GM21390 (cell line): ENCODE data around the gene SYNE2.
"Not testable (repeated sequence)": the region's sequence is repeated elsewhere in the genome, so short reads cannot be mapped to it uniquely, and the experiment has no call there.

Experiments used
- ATAC-seq: cut with Tn5 transposase; IDR thresholded peaks from one replicate; pipeline ENCODE4 v1.9.1; 2021; ENCODE audit not compliant: unreplicated experiment

SYNE2 gene

DNA sequence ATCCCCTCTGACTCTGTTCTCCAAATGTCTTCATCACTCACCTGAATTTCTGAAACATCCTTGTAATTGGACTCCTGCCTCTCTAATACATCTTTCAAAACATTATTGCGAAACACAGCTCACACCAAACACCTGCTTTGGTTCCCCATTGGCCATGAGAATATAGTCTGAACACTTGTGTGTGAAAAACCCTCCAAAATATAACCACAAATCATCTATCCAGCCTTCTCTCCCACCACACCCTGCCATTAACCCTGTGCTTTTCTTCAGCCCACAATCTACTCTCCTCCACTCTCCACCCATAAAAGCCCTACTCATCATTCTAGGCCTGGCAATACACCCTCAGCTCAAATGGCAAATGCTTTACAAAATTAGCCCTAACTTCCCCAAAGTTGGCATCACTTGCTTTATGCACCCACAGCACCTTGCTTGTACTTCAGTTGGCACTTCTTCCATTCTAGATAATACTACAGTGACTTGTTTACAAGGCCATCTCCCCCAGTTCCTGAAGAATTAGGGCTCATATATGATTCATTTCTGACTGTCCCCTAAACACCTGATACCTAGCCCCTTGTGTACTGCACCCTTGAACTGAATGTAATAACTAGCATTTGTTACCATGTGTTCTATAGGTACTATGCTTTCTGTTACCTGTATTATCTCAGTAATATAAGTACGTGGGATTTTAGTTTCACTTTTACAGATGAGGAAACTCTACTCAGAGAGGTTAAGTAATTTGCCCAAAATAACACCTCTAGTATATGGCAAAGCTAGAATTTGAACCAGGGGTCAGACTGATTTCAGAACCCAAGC, 17.3 kb downstream of the SYNE2 start:
- ATAC-seq = peak; percentile 56

DNA sequence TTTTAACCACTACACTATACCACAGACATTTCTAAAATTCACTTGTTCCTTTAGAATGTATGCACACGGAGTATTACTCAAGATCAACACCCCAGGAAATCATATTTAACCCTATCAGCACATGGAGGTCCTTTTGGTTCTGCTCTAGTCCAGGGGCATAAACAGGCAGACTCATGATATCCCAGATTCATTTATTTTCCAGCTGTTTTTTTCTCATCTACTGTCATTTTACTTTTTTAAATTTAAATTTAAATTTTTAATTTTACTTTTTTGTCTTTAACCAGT, 17.9 kb downstream of the SYNE2 start:
- ATAC-seq = not testable (repeated sequence)

DNA sequence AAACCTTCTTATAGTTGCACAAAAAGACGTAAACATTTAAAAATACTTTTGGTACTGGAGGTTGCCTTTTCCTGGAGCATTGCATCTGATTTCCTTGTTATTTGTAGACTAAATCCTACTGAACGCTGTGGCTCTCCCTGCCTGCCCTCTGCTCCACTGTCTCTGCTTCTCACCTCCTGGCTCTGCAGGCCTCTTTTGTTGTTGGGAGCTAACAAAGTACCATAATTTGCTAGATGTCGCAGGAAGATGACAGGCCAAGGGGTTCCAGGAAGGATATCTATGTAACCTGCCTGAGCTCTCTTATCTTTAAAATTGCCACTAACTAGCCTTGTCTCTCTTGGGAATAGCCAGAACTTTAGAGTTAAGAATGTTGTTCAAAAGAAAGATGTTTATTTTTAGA, 21.4 kb downstream of the SYNE2 start:
- no peak for ATAC-seq

DNA sequence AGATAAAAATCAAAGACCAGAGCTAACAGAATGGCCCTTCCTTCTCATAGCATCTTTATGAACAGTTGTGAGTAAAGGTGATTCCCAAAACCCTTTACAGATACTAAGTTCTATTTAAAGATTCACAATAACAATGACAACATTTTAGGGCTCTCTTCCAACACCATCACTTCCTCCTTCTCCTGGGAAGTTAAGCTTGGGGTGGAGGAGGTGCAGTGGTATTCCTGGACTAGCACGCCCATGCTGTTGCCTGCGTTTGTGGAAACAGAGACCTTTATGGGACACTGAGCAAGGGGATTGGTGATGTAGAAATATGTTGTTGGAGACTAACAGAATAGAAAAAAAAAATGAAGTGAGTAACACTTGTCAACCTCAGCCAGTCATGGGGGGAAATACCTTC, 22.5 kb downstream of the SYNE2 start:
- ATAC-seq = no peak

DNA sequence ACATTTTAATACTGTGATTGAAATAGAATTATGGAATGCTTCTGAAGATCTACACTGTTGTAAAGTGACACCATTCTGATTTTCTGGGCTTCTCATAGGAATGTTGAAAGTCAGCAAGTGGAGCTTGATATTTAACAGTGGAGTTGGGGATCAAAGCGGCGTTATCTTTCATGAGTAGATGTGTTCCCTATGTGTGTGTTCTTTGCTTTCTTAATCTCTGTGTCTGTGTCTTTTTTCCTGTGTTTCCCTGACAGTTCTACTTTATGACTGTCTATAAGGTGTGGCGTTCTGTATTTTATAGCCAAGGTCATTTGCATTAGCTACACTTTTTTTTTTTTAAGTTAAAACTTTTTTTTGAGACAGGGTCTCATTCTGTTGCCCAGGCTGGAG, 24.7 kb downstream of the SYNE2 start:
- no peak for ATAC-seq

DNA sequence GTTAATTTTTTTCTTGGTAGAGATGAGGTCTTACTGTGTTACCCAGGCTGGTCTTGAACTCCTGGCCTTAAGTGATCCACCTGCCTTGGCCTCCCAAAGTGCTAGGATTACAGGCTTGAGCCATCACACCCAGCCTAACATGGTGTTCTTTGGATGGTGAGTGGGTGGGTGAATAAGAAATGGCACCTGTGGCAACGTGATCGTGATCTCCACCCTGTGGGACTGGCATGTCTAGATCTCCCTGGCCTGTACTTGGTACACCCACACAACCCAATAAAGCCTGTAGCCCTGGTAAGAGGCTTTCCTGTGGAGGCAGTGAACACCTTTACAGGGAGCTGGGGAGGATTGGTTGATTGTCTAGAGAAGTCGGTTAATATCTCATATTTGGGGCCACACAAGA, 25.2 kb downstream of the SYNE2 start:
- ATAC-seq = no peak

DNA sequence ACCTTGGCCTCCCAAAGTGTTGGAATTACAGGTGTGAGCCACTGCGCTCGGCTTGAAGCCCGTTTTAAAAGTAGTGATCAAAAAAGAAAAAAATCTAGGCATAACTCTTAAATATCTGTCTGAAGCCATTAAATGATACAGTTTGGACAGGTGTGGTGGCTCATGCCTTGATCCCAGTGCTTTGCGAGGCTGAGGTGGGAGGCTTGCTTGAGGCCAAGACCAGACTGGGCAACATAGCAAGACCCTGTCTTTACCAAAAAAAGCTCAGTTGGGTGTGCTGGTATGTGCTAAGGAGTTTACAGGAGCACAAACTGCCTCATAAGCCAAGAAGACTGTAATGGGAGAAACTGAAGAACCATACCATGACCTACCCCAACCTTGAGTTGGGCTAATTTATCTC, 26.0 kb downstream of the SYNE2 start:
- ATAC-seq = no peak

DNA sequence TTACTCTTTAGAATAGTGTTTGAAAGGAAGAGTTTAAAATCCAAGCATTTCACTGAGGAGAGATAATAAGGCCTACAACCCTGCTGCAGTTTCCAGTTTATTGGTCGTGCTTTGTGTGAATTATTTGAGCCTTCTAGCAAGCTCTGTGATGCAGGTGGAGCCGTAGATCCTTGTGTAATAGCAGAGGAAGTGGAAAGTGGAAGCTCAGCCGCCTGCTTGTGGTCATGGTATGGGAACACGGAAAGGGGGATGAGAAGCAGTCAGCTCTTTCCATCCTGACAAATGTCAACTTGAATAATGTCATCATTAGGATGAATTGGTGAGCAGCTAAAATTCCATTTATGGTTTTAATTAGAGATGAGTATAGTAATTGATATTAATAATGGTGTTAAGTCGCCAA, 29.1 kb downstream of the SYNE2 start:
- ATAC-seq = no peak

DNA sequence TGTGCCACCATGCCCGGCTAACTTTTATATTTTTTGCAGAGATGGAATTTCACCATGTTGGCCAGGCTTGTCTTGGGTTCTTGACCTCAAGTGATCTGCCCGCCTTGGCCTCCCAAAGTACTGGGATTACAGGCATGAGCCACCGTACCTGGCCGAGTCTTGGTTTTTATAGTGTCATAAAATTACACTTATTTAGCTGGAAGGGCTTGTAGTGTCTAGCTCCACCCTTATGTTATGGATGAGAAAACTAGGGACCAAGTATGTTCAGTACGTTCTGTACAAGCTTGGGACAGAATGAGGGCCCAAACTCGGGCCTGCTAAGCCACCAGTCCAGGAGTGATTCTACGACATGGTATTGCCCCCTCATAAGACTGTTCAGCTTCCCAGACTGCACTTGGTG, 35.1 kb downstream of the SYNE2 start:
- ATAC-seq = no peak

DNA sequence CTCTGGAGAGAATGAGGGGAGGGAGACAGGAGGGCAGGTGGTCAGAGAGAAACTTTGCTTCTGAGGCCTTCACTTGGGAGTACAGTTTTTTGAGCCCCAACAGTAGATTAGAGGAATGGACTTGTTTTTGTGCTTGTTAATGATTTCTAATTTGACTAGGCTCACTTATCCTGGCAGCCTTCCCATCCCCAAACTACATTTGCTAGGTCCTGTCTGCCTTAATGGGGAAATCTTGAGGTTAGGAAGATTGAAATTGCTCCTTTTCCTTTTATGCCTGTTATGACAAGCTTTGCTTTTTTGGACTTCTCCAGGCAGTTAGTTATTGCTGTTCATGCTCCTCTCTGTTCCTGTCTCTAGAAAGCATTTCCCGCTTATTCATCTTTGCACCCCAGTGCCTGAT, 37.7 kb downstream of the SYNE2 start:
- ATAC-seq = no peak

DNA sequence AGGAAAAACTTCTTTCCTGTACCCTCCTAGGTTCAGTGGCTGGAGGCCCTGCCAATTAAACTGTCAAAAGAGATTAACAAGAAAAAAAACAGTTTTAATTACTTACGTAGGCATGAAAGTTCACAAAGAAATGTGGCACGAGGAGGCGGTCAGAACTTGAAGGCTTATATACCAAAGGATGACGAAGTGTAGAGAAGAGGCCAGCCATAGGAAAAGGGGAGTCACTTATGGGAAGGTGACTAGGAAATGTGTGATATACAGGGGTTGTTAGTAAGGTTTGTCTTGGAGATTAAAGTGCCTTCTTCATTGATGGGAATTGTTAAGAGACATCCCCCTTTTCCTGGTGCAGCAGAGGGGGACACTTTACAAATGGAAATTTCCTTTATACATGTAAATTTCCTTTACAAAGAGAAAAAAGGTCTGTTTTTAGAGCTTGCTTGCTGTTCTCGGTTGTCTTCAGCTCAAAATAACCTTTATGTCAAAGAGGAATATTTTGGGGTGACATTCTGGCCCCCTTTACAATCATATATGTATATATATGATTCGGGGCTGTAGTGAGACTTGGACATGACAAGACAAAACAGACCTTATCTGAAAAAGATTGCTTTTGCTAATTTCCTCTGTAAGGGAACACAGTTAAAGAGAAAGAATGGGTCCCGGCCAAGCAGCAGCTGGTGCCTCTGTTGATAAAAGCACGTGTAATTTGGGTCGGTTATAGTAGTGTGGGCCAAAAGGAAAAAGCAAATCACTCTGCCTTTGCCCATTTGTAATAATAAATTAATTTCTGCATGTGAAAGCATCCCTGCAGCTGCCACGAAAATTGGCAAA, 38.6 kb downstream of the SYNE2 start:
- ATAC-seq = no peak

DNA sequence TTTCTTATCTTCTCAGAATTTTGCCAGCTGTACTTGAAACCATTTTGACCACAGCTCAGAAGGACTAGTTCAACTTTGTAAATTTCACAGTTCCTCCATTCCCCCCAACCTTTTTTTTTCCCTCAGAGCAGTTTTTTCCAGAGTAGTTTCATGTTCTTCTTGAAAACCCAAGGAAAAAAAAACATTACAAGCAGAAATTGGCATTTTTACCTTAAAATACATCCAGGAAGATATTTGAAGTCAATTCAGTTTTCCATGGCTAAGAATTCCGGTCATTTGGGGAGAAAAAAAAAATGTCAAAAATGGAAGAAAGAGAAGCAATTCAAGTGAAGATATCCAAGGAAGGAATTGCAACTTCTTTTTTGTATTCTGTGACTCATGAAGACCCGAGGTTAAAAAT, 39.5 kb downstream of the SYNE2 start:
- no peak for ATAC-seq

DNA sequence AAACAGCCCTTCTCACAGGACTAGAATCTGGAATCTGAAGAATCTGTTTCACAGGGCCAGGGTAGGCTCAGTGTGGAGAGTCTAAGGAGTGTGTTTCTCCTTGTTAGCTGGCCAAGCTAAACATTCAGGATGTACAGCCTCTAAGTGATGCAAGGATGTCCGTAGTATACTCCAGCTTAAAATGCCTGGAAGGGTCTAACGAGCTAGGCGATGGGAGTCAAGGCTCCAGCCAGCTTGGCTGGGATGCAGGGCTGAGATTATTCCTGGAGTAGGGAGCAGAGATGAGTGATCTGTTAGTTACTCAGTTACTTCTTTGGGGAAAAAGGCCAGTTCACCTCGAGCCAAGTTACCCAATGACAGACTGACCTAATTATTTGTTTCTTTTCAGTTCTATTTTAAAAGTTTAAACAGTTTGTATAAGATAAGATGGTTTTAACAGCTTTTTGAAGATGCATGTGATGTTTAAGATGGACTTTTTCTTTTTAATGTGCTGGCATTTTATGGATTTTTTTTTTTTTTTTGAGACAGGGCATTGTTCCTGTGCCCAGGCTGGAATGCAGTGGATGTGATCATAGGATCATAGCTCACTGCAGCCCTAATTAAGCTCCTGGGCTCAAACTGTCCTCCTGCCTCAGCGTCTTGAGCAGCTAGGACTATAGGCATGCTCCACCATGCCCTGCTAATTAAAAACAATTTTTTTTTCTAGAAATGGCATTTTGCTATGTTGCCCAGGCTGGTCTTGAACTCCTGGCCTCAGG, 41.1 kb downstream of the SYNE2 start:
- no peak for ATAC-seq

DNA sequence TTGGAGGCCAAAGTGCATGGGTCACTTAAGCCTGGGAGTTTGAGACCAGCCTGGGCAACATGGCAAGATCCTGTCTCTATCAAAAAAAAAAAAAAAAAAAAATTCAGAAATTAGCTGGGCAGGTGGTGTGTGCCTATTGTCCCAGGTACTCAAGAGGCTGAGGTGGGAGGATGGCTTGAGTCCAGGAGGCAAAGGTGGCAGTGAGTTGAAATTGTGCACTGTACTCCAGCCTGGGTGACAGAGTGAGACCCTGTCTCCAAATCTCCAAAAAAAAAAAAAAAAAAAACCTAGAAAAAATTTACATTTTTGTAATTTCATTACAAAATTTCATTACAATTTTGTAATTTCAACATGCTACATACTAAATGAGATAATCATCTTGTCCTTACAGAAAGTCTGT, 42.7 kb downstream of the SYNE2 start:
- ATAC-seq = no peak

DNA sequence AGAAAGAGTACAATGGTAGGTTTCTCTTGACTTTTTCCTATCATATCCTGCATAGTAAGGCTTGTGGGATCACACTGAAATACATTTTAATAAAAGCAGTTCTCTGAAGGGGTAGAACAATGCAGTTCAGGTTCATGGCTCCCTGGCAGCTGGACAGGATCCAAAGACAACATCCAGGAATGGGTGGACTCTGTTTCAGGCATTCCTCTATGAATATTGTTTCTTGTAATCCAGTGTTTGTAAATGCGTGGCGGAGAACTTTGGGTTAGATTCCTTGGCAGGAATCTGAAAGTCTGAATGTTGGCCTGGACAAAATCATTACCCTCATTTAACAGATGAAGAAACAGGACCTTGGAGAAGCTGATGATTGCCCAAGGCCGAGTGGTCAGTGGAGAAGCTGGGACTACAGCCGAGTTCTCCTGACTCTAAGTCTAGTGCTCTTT, 43.5 kb downstream of the SYNE2 start:
- no peak for ATAC-seq

DNA sequence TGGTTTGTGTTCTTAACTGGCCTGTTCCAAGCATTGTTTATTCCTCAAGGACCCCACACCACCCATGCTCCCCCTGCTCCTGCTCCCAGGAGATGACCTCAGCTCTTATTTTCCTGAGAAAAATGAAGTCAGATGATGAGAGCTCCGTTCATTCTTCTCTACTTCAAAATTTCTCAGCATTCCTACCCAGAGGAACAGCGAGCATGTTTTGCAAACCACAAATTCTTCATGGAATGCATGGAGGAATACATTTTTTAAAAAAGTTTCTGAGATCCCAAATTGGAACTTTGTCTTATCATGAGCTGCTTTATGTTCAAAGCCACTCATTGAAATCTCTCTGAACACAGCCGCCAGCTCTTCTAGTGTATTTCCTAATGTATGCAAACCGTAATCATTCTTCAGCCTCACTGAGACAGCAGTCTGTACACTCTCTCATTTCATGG, 44.9 kb downstream of the SYNE2 start:
- ATAC-seq = no peak

DNA sequence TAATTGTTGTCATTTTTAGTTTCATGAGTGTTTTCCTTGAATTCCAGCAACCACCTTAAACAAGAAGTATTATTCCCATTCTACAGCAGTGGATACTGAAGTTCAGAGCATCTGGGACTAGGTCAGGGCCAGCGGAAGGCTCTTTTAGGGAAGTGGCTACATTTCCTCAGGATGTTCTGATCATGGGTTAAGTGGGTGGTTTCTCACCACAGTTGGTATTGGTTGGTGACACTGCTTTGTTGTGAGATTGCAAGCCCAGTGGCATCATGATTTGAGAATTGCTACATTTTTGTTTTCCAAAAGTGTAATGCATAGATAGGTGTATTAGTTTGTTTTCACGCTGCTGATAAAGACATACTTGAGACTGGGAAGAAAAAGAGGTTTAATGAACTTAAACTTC, 47.1 kb downstream of the SYNE2 start:
- peak; percentile 48 for ATAC-seq

DNA sequence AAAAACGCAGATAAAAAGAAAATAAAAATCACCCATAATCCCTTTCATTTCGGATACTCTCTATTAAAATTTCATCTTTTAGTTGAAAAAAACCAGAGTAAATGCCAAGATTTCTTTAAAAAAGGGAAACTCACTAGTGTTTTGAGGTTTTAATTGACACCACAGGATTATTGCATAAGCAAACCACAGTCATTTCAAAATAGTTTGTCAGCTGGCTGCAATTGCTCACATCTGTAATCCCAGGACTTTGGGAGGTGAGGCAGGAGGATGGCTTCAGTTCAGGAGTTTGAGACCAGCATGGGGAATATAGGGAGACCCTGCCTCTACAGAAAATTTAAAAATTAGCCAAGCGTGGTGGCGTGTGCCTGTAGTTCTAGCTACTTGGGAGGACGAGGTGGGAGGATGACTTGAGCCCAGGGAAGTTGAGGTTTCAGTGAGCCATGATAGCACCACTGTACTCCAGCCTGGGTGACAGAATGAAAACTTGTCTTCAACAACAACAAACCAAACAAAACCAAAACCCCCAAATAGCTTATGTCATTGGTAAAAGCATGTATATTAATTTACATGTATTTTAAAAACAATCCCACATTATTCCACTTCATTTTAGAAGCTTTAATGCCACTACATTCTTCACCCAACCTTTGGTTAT, 48.8 kb downstream of the SYNE2 start:
- no peak for ATAC-seq

DNA sequence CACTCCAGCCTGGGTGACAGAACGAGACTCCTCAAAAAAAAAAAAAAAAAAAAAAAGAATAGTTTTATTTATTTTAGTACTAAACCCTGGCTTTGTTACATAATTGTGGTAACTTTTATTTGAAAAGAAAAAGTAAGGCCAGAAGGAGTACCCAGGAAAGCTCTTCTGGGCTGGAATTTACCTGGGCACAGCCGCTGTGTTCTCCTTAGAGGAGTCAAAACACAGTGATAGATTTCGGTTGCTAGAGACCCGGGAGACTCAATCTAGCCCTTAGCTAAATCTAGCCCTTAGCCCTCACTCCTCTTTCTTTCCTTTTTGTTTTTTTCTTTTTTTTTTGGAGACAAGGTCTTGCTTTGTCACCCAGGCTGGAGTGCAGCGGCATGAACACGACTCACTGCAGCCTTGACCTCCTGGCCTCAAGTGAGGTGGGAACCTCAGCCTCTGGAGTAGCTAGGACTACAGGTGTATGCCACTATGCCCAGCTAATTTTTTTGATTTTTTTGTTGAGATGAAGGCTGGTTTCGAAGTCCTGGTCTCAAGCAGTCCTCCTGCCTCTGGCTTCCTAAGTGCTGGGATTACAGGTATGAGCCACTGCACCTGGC, 49.7 kb downstream of the SYNE2 start:
- no peak for ATAC-seq

DNA sequence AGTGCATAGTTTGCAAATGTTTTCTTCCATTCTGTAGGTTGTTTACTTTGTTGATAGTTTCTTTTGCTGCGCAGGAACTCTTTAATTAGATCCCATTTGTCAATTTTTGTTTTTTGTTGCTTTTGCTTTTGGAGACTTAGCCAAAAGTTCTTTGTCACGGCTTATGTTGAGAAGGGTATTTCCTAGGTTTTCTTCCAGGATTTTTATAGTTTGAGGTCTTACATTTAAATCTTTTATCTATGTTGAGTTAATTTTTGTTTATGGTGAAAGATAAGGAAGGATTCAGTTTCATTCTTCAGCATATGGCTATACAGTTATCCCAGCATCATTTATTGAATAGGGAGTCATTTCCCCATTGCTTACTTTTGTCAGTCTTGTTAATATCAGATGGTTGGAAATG, 51.9 kb downstream of the SYNE2 start:
- ATAC-seq = no peak

DNA sequence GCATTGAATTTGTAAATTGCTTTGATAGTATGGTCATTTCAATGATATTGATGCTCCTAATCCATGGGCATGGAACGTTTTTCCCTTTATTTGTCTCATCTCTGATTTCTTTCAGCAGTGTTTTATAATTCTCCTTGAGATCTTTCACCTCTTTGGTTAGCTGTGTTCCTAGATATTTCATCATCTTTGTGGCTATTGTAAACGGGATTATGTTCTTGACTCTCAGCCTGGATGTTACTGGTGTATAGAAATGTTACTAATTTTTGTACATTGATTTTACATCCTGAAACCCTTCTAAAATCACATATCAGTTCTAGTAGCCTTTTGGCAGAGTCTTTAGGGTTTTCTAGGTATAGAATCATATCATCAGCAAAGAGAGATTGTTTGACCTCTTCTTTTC, 52.6 kb downstream of the SYNE2 start:
- ATAC-seq = no peak
